Activated B cell treated with CpG ODN at 0.5 μM for 24 hours (primary cell): Measurements from ENCODE around the gene ZEB2. TPM values are rescaled to one million over a fixed set of nuclear protein-coding genes. Genes with fewer than 3 reads are reported as not detected.

Source experiments
- ATAC-seq: fragments of 200-7000 bp; cut with Tn5 transposase; one replicate; pipeline ENCODE4 v1.10.0; 2021; ENCODE audit warnings: low read depth, mild to moderate bottlenecking, moderate library complexity
- CTCF ChIA-PET: fragments of 350-600 bp; sonication (Branson Sonifier 250); formaldehyde crosslinking; loops from one replicate; lab custom pipeline; 2021; ENCODE audit warnings: antibody characterized with exemption; lab: Charles Lee
- POLR2A ChIA-PET: fragments of 350-600 bp; sonication (Branson Sonifier 250); formaldehyde crosslinking; loops from one replicate; lab custom pipeline; 2021; ENCODE audit warnings: antibody characterized with exemption; lab: Charles Lee
- DNase-seq: peaks from one replicate; pipeline ENCODE4 v3.0.0; 2022
- H3K27ac Mint-ChIP-seq: one replicate; pipeline ENCODE4 v1.8.0; 2020; ENCODE audit warnings: mixed read lengths
- H3K27me3 Mint-ChIP-seq: one replicate; pipeline ENCODE4 v1.8.0; 2021; ENCODE audit warnings: mixed read lengths
- H3K36me3 Mint-ChIP-seq: one replicate; pipeline ENCODE4 v1.8.0; 2021; ENCODE audit warnings: low read depth, mixed read lengths
- H3K4me1 Mint-ChIP-seq: one replicate; pipeline ENCODE4 v1.8.0; 2021; ENCODE audit warnings: mixed read lengths
- H3K4me3 Mint-ChIP-seq: one replicate; pipeline ENCODE4 v1.8.0; 2020; ENCODE audit warnings: mild to moderate bottlenecking, mixed read lengths
- H3K9me3 Mint-ChIP-seq: one replicate; pipeline ENCODE4 v1.8.0; 2020; ENCODE audit warnings: mixed read lengths
- CTCF ChIP-seq: fragments of 200-600 bp; IDR thresholded peaks from one replicate; pipeline ENCODE4 v1.8.0; 2022; ENCODE audit warnings: antibody characterized with exemption, mild to moderate bottlenecking
- intact Hi-C: fragments of 100-400 bp; cut with micrococcal nuclease; formaldehyde crosslinking; loops from one replicate; pipeline ENCODE4 v1.15.1; 2024
- total RNA-seq: library from RNA; stranded (reverse); gene quantifications from 2 replicates; pipeline ENCODE4 v1.2.3, GENCODE V29; 2022

Gene ZEB2
- total RNA-seq, 1 donor from 2014 or later, result 200 TPM

GRCh38 chr2:144512470-144512869 is 7.4 kb downstream of the ZEB2 start:
- H3K27ac Mint-ChIP-seq, result peak overlapping the region; percentile 85
- POLR2A ChIA-PET, result interaction anchor here (1.0 kb wide), 1 partner anchor 9 kb away, joined by 4 read pairs; no protein-coding TSS in a partner anchor
- ATAC-seq (no peak), DNase-seq (no peak)
- peaks cover 82% of the 10 kb centered on the region for H3K4me1 Mint-ChIP-seq
- peak overlapping the region; percentile 93 for H3K4me3 Mint-ChIP-seq
- no peaks in the 10 kb centered on the region for H3K27me3 Mint-ChIP-seq
- H3K9me3 Mint-ChIP-seq, result no peaks in the 10 kb centered on the region
- intact Hi-C loops, result loop anchor here (5.0 kb wide), 1 partner anchor 1130 kb away; no protein-coding TSS in a partner anchor
- no peak for TF ChIP-seq CTCF
- CTCF ChIA-PET, result no interaction called here
- H3K36me3 Mint-ChIP-seq, result peaks cover 72% of the 10 kb centered on the region

GRCh38 chr2:144511937-144512336 is 8.0 kb downstream of the ZEB2 start:
- POLR2A ChIA-PET, result no interaction called here
- intact Hi-C loops, result loop anchor here (5.0 kb wide), 1 partner anchor 1130 kb away; no protein-coding TSS in a partner anchor
- H3K4me1 Mint-ChIP-seq, result peaks cover 87% of the 10 kb centered on the region
- CTCF ChIA-PET, result no interaction called here
- no peak for ATAC-seq
- H3K9me3 Mint-ChIP-seq, result no peaks in the 10 kb centered on the region
- DNase-seq, result no peak
- TF ChIP-seq CTCF, result no peak
- peak overlapping the region; percentile 41 for H3K4me3 Mint-ChIP-seq
- no peaks in the 10 kb centered on the region for H3K27me3 Mint-ChIP-seq
- H3K27ac Mint-ChIP-seq, result peak overlapping the region; percentile 69
- peaks cover 72% of the 10 kb centered on the region for H3K36me3 Mint-ChIP-seq

- ChIA-PET CTCF (interaction anchor here (0.8 kb wide), 1 partner anchor 1241 kb away, joined by 3 read pairs; no protein-coding TSS in a partner anchor), POLR2A (interaction anchor here (0.6 to 1.4 kb wide), 6 partner anchors 8 to 1240 kb away, joined by 3 to 6 read pairs (median 4); partner anchors contain the start of gene ZEB2)
- no peak for ATAC-seq
- Mint-ChIP-seq H3K4me3 (peak overlapping the region; percentile 77), H3K27ac (peak overlapping the region; percentile 88), H3K9me3 (no peaks in the 10 kb centered on the region), H3K4me1 (peaks cover 94% of the 10 kb centered on the region), H3K36me3 (peaks cover 72% of the 10 kb centered on the region), H3K27me3 (no peaks in the 10 kb centered on the region)
- no peak for TF ChIP-seq CTCF
- no peak for DNase-seq
- intact Hi-C loops, result loop anchor here (5.0 kb wide), 1 partner anchor 1131 kb away; no protein-coding TSS in a partner anchor
Observed at GRCh38 chr2:144511226-144511810, 8.6 kb downstream of the ZEB2 start.

GRCh38 chr2:144510294-144510991 is 9.5 kb downstream of the ZEB2 start:
- POLR2A ChIA-PET, result interaction anchor here (0.5 to 1.4 kb wide), 11 partner anchors 9 to 1240 kb away, joined by 3 to 6 read pairs (median 4); partner anchors contain the start of gene ZEB2
- no peaks in the 10 kb centered on the region for H3K27me3 Mint-ChIP-seq
- peaks cover 69% of the 10 kb centered on the region for H3K36me3 Mint-ChIP-seq
- DNase-seq (no peak), ATAC-seq (peak; percentile 67)
- CTCF ChIA-PET, result interaction anchor here (0.8 kb wide), 1 partner anchor 1242 kb away, joined by 3 read pairs; no protein-coding TSS in a partner anchor
- H3K27ac Mint-ChIP-seq, result peak overlapping the region; percentile 88
- H3K4me1 Mint-ChIP-seq, result peaks cover 100% of the 10 kb centered on the region
- intact Hi-C loops, result loop anchor here (5.0 kb wide), 1 partner anchor 1132 kb away; no protein-coding TSS in a partner anchor
- H3K4me3 Mint-ChIP-seq, result peak overlapping the region; percentile 77
- TF ChIP-seq CTCF, result no peak
- no peaks in the 10 kb centered on the region for H3K9me3 Mint-ChIP-seq

GRCh38 chr2:144509879-144510221 is 10.1 kb downstream of the ZEB2 start:
- no peak for DNase-seq
- intact Hi-C loops, result loop anchor here (2.0 to 5.0 kb wide), 2 partner anchors 19 to 1132 kb away; no protein-coding TSS in a partner anchor
- no peak for ATAC-seq
- H3K4me1 Mint-ChIP-seq, result peaks cover 100% of the 10 kb centered on the region
- peak overlapping the region; percentile 81 for H3K27ac Mint-ChIP-seq
- H3K27me3 Mint-ChIP-seq, result no peaks in the 10 kb centered on the region
- ChIA-PET POLR2A (interaction anchor here (1.1 to 1.4 kb wide), 6 partner anchors 10 to 1241 kb away, joined by 3 to 6 read pairs (median 4); partner anchors contain the start of gene ZEB2), CTCF (no interaction called here)
- TF ChIP-seq CTCF, result no peak
- H3K36me3 Mint-ChIP-seq, result peaks cover 70% of the 10 kb centered on the region
- H3K9me3 Mint-ChIP-seq, result no peaks in the 10 kb centered on the region
- H3K4me3 Mint-ChIP-seq, result no peak overlapping the region
